SK-N-SH (cell line): ENCODE measurements around the gene DNAH10.

Experiments used
- EP300 ChIP-seq, 2 experiments: IDR thresholded peaks; 2 replicates each; pipeline versions ENCODE4 v1.4.0 to v1.6.1; 2012; ENCODE audit warnings: borderline replicate concordance in 1 of 2, low read depth in 1 of 2, low read length in 1 of 2
- EZH2phosphoT487 ChIP-seq: fragments of 200-600 bp; sonication (generic); IDR thresholded peaks from 2 replicates; pipeline ENCODE4 v1.6.1; 2017; ENCODE audit warnings: low read depth, mixed run types, mild to moderate bottlenecking, antibody characterized with exemption, moderate library complexity, borderline replicate concordance
- FOSL2 ChIP-seq: IDR thresholded peaks from 2 replicates; pipeline ENCODE4 v1.4.0; 2012; ENCODE audit warnings: low read depth, mild to moderate bottlenecking, moderate library complexity, borderline replicate concordance
- GABPA ChIP-seq: IDR thresholded peaks from 2 replicates; pipeline ENCODE4 v1.4.0; 2012; ENCODE audit warnings: low read depth, mild to moderate bottlenecking
- MXI1 ChIP-seq: IDR thresholded peaks from 2 replicates; pipeline ENCODE4 v1.6.1; 2012; ENCODE audit warnings: mild to moderate bottlenecking, low read depth, low read length, improper control_type of control experiment
- POLR2AphosphoS5 ChIP-seq: IDR thresholded peaks from 2 replicates; pipeline ENCODE4 v1.6.1; 2012; ENCODE audit warnings: low read depth, low read length
- RFX5 ChIP-seq: IDR thresholded peaks from 2 replicates; pipeline ENCODE4 v1.6.1; 2012; ENCODE audit warnings: mild to moderate bottlenecking, improper control_type of control experiment, low read length
- RXRA ChIP-seq: IDR thresholded peaks from 2 replicates; pipeline ENCODE4 v1.4.0; 2012; ENCODE audit warnings: low read depth, mild to moderate bottlenecking, borderline replicate concordance
- YY1 ChIP-seq: IDR thresholded peaks from 2 replicates; pipeline ENCODE4 v1.4.0; 2012; ENCODE audit warnings: low read depth, mild to moderate bottlenecking
- TF ChIP-seq, protein P1 (sequence below): fragments of 200-600 bp; sonication (generic); IDR thresholded peaks from 2 replicates; pipeline ENCODE4 v1.6.1; 2017; ENCODE audit warnings: antibody characterized with exemption, mild to moderate bottlenecking, moderate library complexity
- TF ChIP-seq, protein P2 (sequence below): IDR thresholded peaks from 2 replicates; pipeline ENCODE4 v1.4.0; 2012; ENCODE audit warnings: low read depth
- TF ChIP-seq, protein P3 (sequence below): fragments of 150-350 bp; IDR thresholded peaks from 2 replicates; pipeline ENCODE4 v1.6.1; 2016; ENCODE audit warnings: mild to moderate bottlenecking, low read depth, low read length

DNA sequence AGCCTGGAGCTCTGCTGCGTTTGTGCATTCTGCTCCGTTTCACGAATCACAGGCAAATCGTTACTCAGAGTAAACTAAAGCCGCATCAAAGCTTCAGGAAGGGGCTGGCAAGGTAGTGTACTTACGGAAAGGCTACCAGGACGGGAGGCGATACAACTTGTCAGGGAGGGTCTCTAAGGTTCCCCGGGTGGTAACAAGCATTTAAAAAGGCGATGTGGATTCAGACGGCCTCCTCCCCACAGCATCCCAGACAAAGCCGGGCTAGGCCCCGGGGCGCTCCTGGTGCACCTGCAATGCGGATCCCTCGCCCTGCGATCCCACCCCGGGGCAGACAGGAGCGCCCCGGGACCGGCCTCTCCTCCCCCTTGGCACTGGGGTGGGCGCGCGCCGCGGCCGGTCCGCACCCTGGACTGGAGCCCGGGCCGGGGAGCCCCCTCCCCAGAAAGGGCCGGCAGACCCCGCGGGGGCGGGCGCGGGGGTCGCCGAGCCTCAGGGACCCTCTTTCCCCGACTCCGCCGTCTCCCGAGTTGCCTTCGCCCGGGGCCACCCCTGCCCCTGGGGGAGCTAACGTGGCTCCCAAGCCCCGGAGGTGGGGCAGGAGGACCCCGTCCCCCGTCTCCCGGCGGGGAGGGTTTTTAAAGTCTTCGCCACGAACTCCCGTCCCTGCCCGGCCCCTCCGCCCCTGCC is 209.8 kb downstream of the DNAH10 start:
- TF ChIP-seq MXI1 (no peak; the same call in 1 of the 2 replicates), RXRA (no peak), EZH2phosphoT487 (no peak), POLR2AphosphoS5 (no peak), GABPA (no peak), RFX5 (no peak), EP300 (IDR thresholded peaks at IDR 0.05; ENCODE audit: borderline replicate concordance in 1 of 2, low read depth in 1 of 2, low read length in 1 of 2) (no peak), YY1 (no peak), FOSL2 (no peak)
- TF ChIP-seq, protein P1, sequence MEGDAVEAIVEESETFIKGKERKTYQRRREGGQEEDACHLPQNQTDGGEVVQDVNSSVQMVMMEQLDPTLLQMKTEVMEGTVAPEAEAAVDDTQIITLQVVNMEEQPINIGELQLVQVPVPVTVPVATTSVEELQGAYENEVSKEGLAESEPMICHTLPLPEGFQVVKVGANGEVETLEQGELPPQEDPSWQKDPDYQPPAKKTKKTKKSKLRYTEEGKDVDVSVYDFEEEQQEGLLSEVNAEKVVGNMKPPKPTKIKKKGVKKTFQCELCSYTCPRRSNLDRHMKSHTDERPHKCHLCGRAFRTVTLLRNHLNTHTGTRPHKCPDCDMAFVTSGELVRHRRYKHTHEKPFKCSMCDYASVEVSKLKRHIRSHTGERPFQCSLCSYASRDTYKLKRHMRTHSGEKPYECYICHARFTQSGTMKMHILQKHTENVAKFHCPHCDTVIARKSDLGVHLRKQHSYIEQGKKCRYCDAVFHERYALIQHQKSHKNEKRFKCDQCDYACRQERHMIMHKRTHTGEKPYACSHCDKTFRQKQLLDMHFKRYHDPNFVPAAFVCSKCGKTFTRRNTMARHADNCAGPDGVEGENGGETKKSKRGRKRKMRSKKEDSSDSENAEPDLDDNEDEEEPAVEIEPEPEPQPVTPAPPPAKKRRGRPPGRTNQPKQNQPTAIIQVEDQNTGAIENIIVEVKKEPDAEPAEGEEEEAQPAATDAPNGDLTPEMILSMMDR, result no peak
- TF ChIP-seq, protein P2, sequence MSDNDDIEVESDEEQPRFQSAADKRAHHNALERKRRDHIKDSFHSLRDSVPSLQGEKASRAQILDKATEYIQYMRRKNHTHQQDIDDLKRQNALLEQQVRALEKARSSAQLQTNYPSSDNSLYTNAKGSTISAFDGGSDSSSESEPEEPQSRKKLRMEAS, result no peak
- TF ChIP-seq, protein P3, sequence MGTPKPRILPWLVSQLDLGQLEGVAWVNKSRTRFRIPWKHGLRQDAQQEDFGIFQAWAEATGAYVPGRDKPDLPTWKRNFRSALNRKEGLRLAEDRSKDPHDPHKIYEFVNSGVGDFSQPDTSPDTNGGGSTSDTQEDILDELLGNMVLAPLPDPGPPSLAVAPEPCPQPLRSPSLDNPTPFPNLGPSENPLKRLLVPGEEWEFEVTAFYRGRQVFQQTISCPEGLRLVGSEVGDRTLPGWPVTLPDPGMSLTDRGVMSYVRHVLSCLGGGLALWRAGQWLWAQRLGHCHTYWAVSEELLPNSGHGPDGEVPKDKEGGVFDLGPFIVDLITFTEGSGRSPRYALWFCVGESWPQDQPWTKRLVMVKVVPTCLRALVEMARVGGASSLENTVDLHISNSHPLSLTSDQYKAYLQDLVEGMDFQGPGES, result no peak
